Astrocyte (in vitro differentiated cells and primary cell): ENCODE results near the gene ZBBX.

ENCODE experiments used
- CTCF ChIP-seq: IDR thresholded peaks from 2 replicates; pipeline ENCODE4 v1.5.1; 2011; ENCODE audit warnings: low read depth, mild to moderate bottlenecking, inconsistent platforms, low read length, moderate library complexity; ENCODE audit not compliant: insufficient read depth
- EZH2 ChIP-seq: IDR thresholded peaks from 2 replicates; pipeline ENCODE4 v1.6.1; 2012; ENCODE audit warnings: mild to moderate bottlenecking, low read length, inconsistent platforms; ENCODE audit not compliant: insufficient read depth

- TF ChIP-seq CTCF (no peak), EZH2 (no peak)
Measured at GRCh38 chr3:167305340-167305890, 74.7 kb downstream of the ZBBX start.
